Endometrium (tissue), 2 donors: ENCODE data around the gene DENND4B.

ENCODE experiments used
- FAIRE-seq: peaks from 2 replicates; lab custom pipeline; 2012; peaks lifted over from hg19 to GRCh38; lab: Jason Lieb, UNC
- donor health status: control.
- donor health status: control.

DENND4B gene

GRCh38 chr1:153970346-153970745 lies 23.8 kb upstream of the DENND4B start:
- no peak for FAIRE-seq

GRCh38 chr1:153968972-153969371 lies 22.5 kb upstream of the DENND4B start:
- no peak for FAIRE-seq

DNA sequence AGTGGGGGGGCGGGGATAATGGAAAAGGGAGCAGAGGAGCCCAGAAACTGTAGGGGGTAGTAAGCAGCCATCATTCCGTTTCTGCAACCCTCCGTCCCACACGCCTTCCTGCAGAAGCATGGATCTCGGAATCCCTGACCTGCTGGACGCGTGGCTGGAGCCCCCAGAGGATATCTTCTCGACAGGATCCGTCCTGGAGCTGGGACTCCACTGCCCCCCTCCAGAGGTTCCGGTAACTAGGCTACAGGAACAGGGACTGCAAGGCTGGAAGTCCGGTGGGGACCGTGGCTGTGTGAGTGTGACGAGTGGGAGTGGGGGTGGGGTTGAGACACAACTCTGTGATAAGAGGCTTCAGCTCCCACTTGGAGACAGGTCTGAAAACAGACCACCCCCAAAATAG lies 21.9 kb upstream of the DENND4B start:
- no peak for FAIRE-seq

GRCh38 chr1:153968000-153968363 lies 21.5 kb upstream of the DENND4B start:
- FAIRE-seq, result no peak

GRCh38 chr1:153967107-153967999 lies 20.8 kb upstream of the DENND4B start, which contains the start of gene CREB3L4:
CREB3L4 (plus strand) TSS chr1:153967902; CDS start chr1:153968526, 624 bp downstream.
- peak; percentile 90 for FAIRE-seq

GRCh38 chr1:153963850-153964331 lies 17.4 kb upstream of the DENND4B start:
- no peak for FAIRE-seq

- FAIRE-seq, result no peak
Measured at GRCh38 chr1:153963030-153963849, 16.7 kb upstream of the DENND4B start, which contains the start of gene SLC39A1. SLC39A1 (minus strand) TSS chr1:153963537; CDS start chr1:153962715, 822 bp downstream.

DNA sequence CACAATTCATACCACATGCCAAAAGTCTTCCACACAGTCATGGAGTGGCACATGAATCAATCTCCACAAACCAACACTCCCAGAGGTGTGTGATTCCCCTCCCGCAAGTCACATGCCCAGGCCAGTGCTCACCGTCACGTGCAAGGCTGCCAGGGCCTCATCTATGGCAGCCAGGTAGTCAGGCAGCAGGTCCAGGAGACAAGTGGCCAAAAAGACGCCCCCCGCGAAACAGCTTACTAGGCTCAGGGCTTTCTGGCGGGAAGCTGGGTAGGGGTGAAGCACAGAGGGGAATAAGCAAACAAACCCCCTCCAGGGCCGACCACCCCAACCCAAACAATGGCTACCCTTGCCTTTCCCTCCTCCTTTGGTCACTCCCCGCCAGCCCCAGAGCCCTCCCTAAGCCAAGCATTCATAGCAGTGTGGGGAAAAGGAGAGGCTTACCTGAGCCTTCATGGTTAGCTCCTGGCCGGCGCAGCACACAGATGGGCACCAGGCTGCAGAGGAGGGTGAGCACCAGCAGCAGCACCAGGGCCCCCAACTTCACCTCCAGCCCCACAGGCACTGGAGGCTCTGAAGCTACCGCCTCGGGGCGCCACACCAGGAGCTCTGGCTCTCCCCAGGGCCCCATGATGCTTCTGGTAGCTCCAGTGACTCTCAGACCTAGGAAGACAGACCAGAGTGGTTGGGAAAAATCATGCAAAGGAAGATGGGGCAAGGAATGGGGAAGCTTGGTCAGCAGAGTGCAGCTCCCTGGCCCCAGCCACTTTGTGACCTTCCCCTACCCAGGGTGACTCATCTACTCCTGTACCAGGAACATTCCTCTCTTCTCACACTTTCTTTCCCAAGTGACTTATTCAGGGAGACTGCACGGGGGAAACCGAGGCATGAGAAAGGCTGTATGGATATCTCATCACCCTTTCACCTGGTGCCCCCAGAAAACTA lies 15.8 kb upstream of the DENND4B start:
- FAIRE-seq, result no peak

DNA sequence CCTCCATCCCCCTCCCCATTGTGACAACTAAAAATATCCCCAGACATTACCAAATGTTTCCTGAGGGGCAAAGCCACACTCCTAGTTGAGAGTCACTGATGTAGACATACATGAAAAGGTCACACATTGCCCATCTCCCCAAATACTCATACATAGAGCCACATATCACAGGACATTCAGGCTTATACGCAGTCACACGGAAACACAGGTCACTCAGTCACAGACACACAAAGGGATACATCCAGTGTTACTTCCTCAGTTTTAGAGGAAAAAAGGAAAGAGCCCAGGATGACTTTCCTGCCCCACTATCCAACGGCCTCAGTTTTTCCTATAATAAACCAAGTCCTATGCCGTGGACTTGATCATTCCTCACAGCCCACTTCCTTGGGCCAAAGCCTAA lies 14.9 kb upstream of the DENND4B start:
- FAIRE-seq, result no peak

- FAIRE-seq, result no peak
Measured at GRCh38 chr1:153960206-153960605, 13.7 kb upstream of the DENND4B start.

- FAIRE-seq, result no peak
Measured at GRCh38 chr1:153959454-153959853, 12.9 kb upstream of the DENND4B start.

DNA sequence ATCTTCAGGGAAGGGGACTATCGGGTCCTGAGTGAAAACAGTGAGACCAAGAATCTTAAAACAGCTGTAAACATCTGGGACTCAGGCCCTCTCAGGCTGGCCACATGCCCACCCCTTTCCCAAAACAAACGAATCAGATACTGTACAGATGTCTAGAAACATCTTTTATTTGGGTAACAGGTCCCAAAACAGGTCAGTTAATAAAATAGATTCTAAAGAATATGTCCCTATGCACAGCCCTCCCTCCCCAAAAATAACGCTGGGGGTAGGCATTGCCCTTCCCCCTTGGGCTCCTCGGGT lies 12.4 kb upstream of the DENND4B start:
- FAIRE-seq, result no peak

- peak; percentile 94 for FAIRE-seq
Measured at GRCh38 chr1:153958111-153958960, 11.8 kb upstream of the DENND4B start, which contains the start of gene CRTC2. CRTC2 (minus strand) TSS chr1:153958612; CDS start chr1:153958497, 115 bp downstream.

DNA sequence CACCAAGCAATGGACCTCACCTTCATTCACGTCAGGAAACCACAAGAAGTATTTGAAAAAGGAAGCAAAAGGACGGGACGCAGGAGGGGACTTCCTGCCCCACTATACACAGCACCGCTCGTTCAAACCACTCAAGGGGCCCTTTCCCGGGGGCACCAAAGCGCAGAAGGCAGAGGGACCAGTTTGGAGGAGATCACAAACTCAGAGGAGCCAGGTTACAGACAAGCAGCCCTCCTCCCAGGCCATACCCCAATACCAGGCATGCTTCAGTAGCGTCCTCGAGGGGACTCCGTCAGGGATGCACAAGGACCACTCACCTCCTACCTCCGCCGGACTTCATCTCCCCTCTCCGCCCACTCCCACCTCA lies 11.2 kb upstream of the DENND4B start:
- no peak for FAIRE-seq

DNA sequence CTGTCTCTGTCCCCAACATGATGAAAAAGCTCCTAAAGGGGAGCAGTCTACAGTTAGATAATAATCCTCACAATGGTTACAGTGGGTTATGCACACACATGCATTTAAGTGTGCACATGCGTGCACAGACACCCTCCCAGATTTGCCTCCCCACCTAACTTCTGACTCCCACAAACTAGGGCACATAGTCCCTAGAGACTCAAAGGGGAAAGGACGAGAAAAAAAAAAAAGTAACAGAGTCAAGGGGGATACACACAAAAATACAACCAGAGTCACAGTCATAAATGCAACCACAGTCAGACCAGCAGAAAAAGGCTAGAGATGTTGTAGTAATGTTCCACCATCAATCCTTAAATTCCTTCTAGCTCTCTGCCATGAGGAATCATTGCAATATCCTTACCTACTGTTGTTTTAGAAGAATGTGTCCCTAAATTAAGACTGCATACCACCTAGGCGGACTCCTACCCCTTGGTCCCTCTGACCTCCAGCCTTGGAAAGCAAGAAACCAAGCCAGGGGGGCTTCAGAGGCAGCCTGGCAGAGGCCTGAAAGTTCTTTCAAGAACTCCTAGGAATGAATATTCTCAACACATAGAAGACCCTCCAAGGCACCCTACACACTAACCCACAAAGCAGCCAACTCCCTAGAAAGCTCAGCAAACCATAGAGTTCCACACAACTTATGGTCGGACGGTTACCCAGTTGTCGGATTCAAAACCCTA lies 10.6 kb upstream of the DENND4B start:
- no peak for FAIRE-seq

DNA sequence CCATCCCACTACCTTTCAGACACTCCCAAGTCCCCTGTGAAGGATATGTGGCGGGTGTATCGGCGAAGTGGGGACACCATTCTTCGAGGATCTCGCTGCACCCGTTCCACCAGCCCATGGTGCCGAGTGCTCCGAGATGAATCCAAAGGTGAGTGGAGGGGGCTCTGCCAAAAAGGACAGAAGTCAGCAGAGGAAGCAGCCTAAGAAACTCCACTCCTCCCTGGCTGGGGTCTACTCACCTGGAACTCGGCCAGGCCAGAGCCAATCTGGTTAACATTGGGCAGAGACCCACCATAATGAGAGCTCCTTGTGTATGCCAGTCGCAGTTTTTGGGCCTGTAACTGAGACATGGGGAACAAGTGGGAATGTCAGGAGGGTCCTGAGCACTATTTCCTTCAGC lies 8.3 kb upstream of the DENND4B start:
- no peak for FAIRE-seq

- FAIRE-seq, result no peak
Measured at GRCh38 chr1:153953859-153954365, 7.4 kb upstream of the DENND4B start.

- no peak for FAIRE-seq
Measured at GRCh38 chr1:153951801-153952200, 5.3 kb upstream of the DENND4B start.

DNA sequence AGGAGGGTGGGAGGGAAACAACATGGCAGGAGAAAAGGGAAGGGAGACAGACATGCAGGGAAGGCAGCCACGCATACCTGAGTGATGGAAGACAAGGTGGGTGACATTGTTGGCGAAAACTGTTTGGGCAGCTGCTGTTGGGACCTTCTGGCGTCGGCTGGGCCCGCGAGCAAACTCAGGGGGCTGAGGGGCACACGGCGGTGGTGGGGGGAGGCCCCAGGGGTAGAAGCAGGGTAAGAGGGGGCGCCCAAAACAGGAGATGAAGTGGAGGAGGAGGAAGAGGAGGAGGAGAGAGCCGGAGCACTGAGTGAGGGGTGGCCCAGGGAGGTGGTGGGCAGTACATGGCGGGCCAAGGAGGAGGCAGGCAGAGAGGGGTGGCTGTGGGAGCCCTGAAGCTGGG lies 4.7 kb upstream of the DENND4B start:
- FAIRE-seq, result no peak
